ENCODE measurements around the gene BCL2L12.

The BCL2L12 gene

DNA sequence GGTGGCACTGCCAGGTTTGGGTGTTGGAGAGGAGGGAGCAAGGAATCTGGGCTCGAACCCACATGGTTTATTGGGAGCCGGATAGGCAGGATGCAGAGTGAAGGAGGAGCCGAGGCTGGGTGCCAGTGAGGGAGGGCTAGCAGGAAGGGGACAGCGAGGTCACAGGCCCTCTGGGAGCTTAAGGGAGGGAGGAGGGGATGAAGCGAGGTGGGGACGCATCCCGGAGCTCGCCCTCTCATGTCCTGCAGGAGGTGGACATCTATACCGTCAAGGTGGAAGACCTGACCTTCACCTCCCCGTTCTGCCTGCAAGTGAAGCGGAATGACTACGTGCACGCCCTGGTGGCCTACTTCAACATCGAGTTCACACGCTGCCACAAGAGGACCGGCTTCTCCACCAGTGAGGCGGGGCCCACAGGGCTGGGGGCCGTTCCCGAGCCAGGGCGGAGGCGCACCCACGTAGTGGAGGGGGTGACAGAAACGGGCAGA, 20.2 kb downstream of the BCL2L12 start:
- no peak for DNase-seq

DNA sequence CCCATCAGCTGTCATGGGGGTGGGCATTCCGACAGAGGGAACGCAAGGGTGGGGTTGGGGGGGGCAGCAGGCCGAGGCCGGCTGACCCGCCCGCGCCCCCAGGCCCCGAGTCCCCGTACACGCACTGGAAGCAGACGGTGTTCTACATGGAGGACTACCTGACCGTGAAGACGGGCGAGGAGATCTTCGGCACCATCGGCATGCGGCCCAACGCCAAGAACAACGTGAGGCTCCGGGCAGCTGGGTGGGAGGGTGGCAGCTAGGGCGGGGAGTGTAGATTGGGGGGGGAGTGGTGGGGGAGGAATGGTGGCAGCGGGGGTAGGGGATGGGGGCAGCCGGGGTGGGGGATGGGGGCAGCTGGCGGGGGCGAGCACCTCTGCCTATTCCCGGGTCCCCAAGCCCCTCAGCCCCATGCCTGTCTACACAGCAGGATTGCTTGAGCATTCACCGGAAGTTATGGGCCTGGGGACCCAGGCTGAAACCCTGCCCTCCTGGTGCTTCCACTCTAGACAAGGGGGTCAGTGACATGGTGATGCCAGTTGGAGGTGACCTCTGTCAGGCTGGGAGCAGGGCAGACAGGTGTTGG, 20.9 kb downstream of the BCL2L12 start:
- DNase-seq, result no peak

DNA sequence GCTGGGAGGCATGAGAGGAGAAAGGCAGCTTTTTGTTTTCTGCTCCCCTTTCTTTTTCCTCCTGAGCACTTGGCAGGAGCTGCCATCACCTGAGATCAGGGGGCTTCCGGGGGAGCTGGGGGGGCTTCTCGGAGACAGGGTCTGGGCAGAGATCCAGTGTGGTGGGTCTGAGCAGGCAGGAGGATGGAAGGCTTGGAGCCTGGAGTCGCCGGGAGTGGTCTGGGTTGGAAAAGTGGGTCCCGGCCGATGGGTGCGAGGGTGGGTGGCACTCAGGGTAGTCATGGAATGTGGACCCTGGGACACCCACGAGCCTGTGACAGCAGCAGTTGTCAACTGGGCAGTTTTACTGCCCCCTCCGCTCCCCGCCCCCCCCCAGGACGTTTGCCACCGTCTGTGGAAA, 21.4 kb downstream of the BCL2L12 start:
- DNase-seq, result no peak

DNA sequence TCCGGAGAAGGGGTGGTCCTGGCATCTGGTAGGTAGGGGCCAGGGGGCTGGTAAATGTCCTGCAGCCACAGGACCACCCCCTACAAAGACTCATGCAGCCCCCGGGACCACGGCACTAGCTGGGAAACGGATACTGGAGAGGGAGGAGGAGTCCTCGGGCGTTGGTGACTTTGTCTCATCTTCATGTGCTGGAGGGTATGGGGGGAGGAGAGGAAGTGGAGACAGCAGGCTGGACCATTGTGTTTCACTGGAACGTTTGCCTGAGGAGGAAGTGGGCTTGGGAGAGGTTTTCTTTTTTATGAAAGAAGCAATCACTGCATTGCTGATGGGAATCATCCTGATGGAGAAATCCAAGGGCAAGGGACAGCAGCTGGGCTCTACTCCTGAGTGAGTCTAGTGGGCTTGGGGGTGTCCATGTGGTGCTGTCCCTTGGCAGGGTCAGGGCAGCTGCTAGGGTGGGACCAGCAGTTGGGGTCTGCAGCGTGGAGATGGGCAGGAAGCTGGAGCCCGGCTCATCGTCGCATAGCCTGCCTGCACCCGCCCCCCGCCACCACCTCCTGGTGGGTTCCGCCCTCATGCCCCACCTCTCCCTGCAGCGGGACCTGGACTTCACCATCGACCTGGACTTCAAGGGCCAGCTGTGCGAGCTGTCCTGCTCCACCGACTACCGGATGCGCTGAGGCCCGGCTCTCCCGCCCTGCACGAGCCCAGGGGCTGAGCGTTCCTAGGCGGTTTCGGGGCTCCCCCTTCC, 22.0 kb downstream of the BCL2L12 start:
- no peak for DNase-seq

DNA sequence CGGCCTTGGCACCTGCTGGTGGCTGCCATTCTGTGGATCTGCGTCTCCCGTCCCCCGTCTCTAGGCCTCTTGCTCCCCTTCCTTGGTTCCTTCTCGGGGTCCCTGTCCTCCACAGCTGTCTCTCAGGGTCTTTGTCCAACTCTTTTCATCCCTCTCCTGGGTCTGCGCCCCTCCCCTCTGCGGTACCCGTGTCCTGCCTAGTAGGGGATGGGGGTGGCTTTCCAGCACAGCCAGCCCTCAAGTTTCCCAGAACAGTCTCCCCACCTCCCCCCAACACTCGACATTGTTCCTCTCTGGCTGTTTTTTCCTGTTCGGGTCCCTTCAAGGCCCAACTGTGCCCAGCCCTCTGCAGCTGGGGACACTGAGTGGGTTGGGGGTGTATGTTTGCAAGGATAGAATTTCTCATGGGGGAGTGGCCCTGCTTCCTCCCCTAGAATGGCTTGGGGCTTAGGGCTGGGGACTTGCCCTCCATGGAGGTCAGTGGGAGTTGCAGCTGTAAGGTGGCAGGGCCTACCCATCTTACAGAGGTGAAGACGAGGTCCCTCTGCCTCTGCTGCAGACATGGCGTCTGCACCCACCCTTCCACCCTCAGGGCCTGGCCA, 22.9 kb downstream of the BCL2L12 start:
- DNase-seq, result no peak

DNA sequence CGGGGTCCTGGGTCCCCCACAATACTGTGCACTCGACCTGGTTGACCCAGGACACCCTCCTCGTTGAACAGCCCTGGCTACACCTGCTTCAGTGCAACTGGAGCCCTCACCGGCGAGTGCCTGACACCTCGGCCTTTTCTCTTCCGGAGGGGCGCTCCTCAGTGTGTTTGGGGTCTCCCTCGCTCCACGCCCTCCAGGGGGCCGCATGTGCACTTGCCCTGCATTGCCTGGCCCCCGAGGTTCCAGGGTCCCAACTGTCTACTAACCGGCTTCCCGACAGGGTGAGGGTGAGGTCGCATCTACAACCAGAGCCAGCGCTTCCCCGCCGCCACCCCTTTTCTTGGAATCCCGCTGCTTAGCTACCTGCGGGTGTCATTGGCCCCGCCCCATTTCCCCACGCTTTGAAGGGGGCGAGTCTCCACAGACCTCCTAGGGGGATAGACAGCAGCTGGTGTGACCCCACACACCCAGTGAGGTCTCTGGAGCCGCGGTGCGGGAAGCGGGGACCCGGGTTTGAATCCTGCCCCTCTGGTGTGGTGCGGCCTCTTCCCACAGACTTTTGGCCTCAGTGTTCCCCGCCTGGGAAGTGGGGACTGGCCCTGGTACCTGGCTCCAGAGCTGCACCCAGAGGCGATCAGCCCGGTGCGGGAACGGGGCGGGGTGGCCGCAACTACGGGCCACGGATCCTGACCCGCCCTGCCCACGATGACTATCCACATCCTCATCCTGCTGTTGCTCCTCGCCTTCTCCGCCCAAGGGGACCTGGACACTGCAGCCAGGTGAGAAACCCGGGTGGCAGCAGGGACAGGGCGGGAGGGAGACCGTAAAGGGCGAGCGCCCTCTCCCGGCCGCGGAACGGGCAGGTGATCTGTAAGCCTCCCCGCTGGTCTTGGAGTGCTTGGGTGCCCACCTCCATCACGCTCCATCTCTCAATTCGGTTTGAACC, 23.7 kb downstream of the BCL2L12 start, which contains the start of gene ADM5:
Gene ADM5, plus strand, starts transcription at position 462 of the 946 bp plus-strand sequence. Its CDS starts 244 bp downstream, at position 706.
- DNase-seq, result peak in 1 of 2 experiments; percentile 51

DNA sequence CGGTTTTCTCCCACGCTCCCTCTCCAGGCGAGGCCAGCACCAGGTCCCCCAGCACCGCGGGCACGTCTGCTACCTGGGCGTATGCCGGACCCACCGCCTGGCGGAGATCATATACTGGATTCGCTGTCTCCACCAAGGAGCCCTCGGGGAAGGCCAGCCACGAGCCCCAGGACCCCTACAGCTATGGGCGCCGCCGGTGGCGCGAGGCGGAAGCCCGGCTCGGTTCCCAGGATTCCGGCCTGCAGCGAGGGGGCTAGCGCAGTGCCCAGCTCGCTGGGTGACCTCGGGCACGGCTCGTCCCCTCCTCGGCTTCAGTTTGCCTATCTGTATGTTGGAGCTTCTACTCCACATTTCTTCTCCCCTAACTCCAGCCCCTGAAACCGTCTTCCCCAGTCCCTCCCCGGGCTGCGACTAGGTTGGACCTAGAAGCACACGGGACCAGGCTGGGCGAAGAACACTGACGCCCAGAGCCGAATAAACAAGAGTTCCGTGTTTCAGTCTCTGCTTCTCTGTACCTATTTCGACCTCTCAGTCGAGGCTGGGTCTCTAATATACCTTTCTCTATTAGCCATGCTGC, 24.4 kb downstream of the BCL2L12 start:
- DNase-seq, result no peak

DNA sequence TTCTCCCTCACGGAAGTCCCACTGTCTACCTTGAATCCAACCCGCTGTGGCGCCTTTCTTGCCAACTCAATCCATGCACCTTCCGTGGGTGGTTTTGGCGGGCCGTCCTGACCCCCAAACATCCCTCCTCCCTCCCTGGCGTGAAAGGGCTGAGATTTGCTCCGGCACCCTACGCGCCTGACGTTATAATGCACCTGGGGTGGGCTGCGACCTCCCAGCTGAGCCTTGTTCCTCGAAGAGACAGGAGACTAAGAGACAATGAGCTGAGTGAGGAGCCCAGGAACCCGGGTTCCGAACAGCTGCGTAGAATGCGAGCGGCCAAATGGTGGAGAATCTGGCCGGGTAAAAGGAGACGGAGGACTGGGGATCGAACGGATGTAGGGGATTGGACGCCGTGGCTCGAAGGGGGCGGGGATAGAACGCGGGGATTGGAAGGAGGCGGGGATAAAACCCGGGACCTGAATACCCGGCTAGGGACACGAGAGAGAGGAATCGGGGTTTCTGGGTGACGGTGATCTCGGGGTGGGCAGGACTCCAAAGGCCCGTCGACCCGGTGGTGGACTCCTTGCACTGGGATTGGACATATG, 25.0 kb downstream of the BCL2L12 start, which contains the start of gene CPT1C:
Gene CPT1C, plus strand, starts transcription at position 461 of the 587 bp plus-strand sequence. CDS start 1,137 bp downstream, outside the sequence.
- peak; percentile 94 for DNase-seq

DNA sequence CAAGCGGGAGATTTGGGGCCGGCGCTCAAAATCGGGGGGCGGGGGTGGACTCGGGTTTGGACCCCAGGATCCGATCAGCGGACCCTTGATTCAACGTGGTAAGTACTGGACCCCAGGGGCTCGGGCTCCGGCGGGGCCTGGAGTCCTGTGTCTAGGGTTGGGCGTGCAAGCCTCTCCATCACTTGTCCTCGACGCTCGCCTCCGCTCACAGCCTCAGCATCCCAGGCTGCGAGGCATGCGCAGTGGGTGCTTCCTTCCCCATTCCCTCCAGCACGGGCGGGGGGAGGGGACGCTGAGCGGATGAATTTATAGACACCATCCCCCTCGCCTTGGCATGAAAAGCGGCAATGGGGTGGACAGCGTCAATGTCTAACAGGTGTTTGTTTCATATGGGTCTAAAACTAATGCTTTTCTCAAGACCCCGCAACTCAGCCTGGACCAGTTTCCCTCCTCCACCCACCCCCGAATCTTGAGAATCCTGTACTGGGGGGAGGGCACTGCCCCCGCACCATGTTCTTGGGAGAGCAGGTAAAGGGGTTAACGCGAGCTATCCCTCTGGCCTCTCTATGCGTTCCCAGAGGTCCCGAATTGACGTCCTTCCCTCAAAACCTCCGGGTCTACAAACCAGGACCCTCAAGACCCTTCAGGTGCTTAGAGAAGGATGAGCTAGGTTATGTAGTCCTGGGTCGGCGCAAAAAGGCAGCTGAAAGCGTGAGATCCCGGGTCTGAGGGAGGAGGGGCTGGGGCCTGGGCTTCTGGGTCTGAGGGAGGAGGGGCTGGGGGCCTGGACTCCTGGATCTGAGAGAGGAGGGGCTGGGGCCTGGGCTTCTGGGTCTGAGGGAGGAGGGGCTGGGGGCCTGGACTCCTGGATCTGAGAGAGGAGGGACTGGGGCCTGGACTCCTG, 25.8 kb downstream of the BCL2L12 start:
- peak; percentile 83 to 91 for DNase-seq

DNA sequence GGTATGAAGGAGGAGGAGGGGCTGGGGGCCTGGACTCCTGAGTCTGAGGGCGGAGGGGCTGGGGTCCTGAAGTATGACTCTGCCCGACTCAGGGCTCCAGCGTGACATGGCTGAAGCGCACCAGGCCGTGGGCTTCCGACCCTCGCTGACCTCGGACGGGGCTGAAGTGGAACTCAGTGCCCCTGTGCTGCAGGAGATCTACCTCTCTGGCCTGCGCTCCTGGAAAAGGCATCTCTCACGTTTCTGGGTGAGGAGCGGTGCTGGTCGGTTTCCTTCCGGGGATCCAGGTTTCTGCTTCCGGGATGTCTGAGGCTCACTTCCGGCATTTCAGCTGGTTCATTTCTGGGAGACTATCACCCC, 26.4 kb downstream of the BCL2L12 start:
- no peak for DNase-seq

DNA sequence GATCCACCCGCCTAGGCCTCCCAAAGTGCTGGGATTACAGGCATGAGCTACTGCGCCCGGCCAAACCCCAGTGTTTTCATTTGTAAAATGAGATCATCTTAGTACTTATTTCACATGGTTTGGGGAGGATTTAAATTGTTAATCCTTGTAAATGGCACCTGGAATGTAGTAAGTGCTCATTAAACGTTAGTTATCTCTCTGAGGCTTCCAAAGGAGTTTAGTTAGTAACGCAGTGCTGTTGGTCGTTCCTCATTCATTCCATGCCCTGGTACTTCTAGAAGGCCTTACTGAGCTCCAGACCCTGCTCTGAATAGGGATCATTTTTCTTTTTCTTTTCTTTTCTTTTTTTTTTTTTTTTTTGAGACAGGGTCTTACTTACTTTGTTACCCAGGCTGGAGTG, 30.4 kb downstream of the BCL2L12 start:
- no peak for DNase-seq

DNA sequence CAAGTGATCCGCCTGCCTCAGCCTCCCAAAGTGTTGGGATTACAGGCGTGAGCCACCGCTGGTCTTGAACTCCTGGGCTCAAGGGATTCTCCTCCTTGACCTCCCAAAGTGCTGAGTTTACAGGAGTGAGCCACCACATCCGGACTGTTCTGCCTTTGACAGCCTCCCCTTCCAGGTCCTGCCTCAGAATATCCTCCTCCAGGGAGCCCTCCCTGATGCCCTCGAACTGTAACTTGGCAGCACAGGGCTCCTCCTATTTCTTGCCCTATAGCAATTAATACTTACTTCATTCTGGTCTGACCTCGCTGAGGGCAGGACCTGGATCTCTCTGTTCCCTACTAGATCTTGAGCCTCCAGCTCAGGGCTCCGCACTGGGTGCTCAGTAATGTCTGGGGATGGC, 31.1 kb downstream of the BCL2L12 start:
- no peak for DNase-seq

DNA sequence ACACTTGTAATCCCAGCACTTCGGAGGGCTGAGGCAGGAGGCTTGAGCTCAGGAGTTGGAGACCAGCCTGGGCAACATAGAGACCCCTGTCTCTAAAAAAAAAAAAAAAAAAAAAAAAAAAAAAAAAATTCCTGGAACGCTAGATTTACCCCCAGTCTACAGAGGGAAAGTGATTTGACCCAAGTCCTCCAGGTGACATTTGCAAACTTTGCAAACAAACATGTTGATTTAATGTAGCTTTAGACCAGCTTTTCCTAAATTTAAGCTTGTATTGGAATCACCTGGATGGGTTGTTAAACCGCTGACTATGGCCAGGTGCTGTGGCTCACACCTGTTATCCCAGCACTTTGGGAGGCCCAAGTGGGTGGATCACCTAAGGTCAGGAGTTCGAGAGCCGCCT, 33.6 kb downstream of the BCL2L12 start:
- DNase-seq, result no peak

DNA sequence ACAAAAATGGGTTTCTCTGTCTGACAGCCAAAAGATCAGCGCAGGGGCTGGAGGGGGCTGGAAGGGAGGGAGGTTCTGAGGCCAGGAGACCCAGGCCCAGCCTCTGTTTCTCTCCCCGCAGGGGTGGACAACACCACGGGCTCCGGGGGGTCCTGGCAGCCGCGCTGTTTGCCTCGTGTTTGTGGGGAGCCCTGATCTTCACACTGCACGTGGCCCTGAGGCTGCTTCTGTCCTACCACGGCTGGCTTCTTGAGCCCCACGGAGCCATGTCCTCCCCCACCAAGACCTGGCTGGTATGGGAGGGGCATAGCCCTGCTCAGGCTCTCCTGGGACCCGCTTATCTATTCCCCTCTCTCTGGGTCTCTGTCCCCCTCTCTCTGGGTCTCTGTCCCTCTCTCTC, 34.8 kb downstream of the BCL2L12 start:
- DNase-seq, result no peak

DNA sequence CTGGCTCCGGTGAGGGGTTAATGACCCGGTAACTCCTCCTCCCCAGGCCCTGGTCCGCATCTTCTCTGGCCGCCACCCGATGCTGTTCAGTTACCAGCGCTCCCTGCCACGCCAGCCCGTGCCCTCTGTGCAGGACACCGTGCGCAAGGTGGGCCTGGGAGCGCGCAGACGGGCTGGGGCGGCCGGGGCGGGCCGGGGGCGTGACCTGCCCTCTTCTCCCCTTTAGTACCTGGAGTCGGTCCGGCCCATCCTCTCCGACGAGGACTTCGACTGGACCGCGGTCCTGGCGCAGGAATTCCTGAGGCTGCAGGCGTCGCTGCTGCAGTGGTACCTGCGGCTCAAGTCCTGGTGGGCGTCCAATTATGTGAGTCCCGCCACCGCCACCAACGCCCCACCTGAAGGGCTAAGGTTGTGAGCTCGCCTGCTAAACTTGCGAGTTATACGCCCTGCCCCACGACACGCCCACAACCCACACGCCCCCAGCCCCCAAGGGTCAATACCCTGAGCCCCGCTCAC, 35.6 kb downstream of the BCL2L12 start:
- DNase-seq, result no peak

DNA sequence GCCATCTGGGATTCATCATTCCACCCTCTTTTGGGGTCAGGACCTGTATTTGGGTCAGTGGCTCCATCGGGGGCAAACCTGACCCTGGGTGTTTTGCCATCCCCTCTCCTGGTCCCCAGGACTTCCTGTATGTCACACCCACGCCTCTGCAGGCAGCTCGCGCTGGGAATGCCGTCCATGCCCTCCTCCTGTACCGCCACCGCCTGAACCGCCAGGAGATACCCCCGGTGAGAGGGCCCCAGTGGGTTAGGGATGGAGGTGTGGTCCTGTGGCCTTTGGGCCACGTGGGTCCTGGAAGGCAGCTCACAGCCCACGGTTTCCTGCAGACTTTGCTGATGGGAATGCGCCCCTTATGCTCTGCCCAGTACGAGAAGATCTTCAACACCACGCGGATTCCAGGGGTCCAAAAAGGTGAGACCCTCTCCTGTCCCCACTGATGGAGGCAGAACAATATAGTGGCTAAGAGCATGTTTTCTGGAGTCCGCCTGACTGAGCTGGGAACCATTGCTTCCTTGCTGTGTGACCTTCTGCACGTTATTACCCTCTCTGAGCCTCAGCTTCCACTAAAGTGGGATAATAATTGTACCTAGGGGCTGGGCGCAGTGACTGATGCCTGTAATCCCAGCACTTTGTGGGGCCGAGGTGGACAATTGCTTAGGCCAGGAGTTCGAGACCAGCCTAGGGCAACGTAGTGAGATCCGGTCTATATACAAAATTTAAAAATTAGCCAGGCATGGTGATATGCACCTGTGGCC, 39.3 kb downstream of the BCL2L12 start:
- no peak for DNase-seq

DNA sequence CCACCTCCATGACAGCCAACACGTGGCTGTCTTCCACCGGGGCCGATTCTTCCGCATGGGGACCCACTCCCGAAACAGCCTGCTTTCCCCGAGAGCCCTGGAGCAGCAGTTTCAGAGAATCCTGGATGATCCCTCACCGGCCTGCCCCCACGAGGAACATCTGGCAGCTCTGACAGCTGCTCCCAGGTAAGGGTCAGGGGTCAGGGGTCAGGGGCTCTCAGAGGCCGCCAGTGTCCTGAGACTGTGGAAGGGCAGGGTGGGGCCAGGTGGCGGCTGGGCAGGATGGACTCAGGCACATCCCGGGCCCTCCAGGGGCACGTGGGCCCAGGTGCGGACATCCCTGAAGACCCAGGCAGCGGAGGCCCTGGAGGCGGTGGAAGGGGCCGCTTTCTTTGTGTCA, 40.2 kb downstream of the BCL2L12 start:
- DNase-seq, result no peak

DNA sequence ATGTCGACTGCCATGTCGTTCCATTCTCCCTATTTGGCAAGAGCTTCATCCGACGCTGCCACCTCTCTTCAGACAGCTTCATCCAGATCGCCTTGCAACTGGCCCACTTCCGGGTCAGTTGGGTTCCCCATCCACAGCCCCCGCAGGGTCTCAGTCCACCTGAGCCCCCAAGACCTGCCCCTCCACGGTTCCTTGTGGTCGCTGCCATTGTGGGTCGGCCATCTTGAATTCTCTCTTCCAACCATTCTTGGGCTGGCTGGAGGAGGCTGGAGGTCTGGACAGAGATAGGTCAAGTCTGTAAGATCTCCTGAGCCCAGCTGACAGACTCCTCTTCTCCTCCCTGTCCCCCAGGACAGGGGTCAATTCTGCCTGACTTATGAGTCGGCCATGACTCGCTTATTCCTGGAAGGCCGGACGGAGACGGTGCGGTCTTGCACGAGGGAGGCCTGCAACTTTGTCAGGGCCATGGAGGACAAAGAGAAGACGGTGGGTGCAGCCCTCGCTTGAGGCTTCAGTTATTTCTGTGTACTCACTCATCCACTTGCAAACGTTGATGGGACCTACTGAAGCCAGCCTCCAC, 44.7 kb downstream of the BCL2L12 start:
- DNase-seq, result no peak

DNA sequence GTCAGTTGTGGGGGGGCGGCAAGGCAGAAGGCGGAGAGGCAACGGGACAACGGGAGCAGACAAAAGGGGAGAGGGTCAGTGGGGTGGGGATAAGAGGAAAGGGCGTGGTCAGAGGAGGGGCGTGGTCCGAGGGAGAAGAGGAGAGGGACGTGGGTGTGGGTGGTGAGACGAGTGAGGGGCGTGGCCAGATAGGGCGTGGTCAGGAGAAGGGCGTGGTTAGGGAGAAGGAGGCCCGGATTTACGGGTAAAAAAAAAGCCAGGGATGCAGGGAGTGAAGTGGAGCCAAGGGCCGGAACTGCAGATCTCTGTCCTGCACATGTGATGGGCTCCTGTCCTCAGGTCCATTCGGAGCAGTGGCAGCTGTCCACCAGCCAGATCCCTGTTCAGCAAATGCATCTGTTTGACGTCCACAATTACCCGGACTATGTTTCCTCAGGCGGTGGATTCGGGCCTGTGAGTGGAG, 46.7 kb downstream of the BCL2L12 start:
- DNase-seq, result no peak
